ENCODE results near the gene RNASEH2C. TPM values are rescaled to one million over a fixed set of nuclear protein-coding genes. Genes with fewer than 3 reads are reported as not detected.

Gene RNASEH2C
- total and polyA plus RNA-seq, 2 experiments from 2014 or later, result 26.4 to 78.7 TPM

DNA sequence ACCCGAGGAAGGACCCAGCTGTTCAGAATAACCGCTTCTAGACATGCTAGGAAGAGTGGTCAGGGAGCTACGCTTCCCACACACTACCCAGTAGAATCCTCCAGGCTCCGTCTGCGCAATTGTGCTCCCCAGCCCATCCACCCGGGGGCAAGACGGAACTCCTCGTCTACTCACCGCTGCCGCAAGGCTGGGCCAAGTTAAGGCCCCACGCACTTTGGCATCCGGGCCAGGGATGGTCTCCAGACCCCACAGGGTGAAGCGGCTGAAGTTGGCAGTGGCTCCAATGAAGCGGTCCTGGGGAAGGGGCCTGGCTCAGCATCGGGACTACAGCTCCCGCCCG, 757 bp downstream of the RNASEH2C start:
- H3K4me3 ChIP-seq, result peak overlapping the region; percentile 46
- H2AFZ ChIP-seq, result peak overlapping the region; percentile 41
- no peaks in the 10 kb centered on the region for H3K9me3 ChIP-seq (ENCODE audit: low read depth)
- peak overlapping the region; percentile 64 for H3K27ac ChIP-seq
- no peaks in the 10 kb centered on the region for H3K9me2 ChIP-seq (replicated peaks; ENCODE audit: insufficient read depth)
- H3K4me2 ChIP-seq, result peak overlapping the region; percentile 94
- 11% methylated on average over 17 of the region's 17 CpGs for WGBS (ENCODE audit: low lambda C conversion rate, missing lambda C conversion rate)
- peaks cover 23% of the 10 kb centered on the region for H3K79me2 ChIP-seq
- H3K27me3 ChIP-seq, result no peaks in the 10 kb centered on the region
- TF ChIP-seq, protein P1, sequence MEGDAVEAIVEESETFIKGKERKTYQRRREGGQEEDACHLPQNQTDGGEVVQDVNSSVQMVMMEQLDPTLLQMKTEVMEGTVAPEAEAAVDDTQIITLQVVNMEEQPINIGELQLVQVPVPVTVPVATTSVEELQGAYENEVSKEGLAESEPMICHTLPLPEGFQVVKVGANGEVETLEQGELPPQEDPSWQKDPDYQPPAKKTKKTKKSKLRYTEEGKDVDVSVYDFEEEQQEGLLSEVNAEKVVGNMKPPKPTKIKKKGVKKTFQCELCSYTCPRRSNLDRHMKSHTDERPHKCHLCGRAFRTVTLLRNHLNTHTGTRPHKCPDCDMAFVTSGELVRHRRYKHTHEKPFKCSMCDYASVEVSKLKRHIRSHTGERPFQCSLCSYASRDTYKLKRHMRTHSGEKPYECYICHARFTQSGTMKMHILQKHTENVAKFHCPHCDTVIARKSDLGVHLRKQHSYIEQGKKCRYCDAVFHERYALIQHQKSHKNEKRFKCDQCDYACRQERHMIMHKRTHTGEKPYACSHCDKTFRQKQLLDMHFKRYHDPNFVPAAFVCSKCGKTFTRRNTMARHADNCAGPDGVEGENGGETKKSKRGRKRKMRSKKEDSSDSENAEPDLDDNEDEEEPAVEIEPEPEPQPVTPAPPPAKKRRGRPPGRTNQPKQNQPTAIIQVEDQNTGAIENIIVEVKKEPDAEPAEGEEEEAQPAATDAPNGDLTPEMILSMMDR (IDR thresholded peaks at IDR 0.05; ENCODE audit: poor library complexity), result no peak
- TF ChIP-seq EZH2 (IDR thresholded peaks at IDR 0.05; ENCODE audit: borderline replicate concordance), result no peak
- no peak for TF ChIP-seq EZH2phosphoT487 (IDR thresholded peaks at IDR 0.05; ENCODE audit: low read depth, severe bottlenecking, unreplicated experiment)
- H3K36me3 ChIP-seq (replicated peaks; ENCODE audit: insufficient read depth, low read depth), result no peaks in the 10 kb centered on the region
- H4K20me1 ChIP-seq (ENCODE audit: insufficient read depth, poor library complexity, severe bottlenecking), result peaks cover 13% of the 10 kb centered on the region
- peak; percentile 38 for DNase-seq (ENCODE audit: low spot score)
- H3K4me1 ChIP-seq (ENCODE audit: insufficient read depth), result peaks cover 11% of the 10 kb centered on the region

DNA sequence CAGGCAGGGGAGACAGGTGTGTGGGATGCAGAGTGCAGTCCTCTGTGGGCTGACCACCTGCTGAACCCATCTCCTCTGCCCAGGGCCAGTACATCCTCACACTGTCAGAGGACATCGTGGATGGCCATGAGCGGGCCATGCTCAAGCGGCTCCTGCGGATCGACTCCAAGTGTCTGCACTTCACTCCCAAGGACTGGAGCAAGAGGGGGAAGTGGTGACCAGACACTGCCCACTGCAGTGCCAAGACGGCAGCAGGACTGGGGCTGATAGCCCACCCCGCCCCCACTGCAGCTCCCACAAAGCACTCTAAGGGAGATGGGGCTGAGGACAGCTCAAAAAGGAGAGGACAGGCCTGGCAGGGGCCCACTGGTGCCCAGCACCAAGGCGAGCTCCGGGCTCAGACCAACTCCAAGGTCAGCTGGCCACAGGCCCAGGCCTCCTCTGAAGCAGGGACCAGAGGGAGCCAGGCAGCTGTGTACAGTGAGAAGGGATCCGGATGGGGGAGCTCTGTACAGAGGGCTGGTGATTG, 1.6 kb downstream of the RNASEH2C start:
- no peaks in the 10 kb centered on the region for H3K36me3 ChIP-seq (replicated peaks; ENCODE audit: insufficient read depth, low read depth)
- H3K4me3 ChIP-seq, result no peak overlapping the region
- no peak for TF ChIP-seq EZH2 (IDR thresholded peaks at IDR 0.05; ENCODE audit: borderline replicate concordance)
- TF ChIP-seq EZH2phosphoT487 (IDR thresholded peaks at IDR 0.05; ENCODE audit: low read depth, severe bottlenecking, unreplicated experiment), result no peak
- TF ChIP-seq, protein P1 (IDR thresholded peaks at IDR 0.05; ENCODE audit: poor library complexity), result no peak
- peaks cover 13% of the 10 kb centered on the region for H4K20me1 ChIP-seq (ENCODE audit: insufficient read depth, poor library complexity, severe bottlenecking)
- H3K4me1 ChIP-seq (ENCODE audit: insufficient read depth), result peaks cover 11% of the 10 kb centered on the region
- H3K9me3 ChIP-seq (ENCODE audit: low read depth), result no peaks in the 10 kb centered on the region
- no peaks in the 10 kb centered on the region for H3K9me2 ChIP-seq (replicated peaks; ENCODE audit: insufficient read depth)
- no peak overlapping the region for H3K27ac ChIP-seq
- H3K27me3 ChIP-seq, result no peaks in the 10 kb centered on the region
- H3K4me2 ChIP-seq, result peak overlapping the region; percentile 94
- peaks cover 30% of the 10 kb centered on the region for H3K79me2 ChIP-seq
- 90% methylated on average over 10 of the region's 10 CpGs for WGBS (ENCODE audit: low lambda C conversion rate, missing lambda C conversion rate)
- H2AFZ ChIP-seq, result no peak overlapping the region
- DNase-seq (ENCODE audit: low spot score), result peak; percentile 19

DNA sequence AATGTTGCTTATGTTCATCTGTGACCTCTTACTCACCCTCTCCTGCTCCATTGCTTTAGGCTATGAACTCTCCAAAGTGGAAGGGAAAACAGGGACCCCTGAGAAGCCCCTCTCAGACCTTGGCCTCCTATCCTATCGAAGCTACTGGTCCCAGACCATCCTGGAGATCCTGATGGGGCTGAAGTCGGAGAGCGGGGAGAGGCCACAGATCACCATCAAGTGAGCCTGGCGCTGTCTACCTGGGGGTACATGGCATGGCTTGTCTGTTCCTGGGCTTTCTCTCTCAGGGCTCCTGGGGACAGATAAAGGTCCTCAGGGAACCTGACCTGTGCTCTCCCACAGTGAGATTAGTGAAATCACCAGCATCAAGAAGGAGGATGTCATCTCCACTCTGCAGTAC, 2.1 kb downstream of the RNASEH2C start:
- H3K27ac ChIP-seq, result no peak overlapping the region
- H3K4me1 ChIP-seq (ENCODE audit: insufficient read depth), result peaks cover 11% of the 10 kb centered on the region
- peaks cover 35% of the 10 kb centered on the region for H3K79me2 ChIP-seq
- 97% methylated on average over 4 of the region's 4 CpGs for WGBS (ENCODE audit: low lambda C conversion rate, missing lambda C conversion rate)
- peak overlapping the region; percentile 94 for H3K4me2 ChIP-seq
- no peaks in the 10 kb centered on the region for H3K27me3 ChIP-seq
- H3K9me3 ChIP-seq (ENCODE audit: low read depth), result no peaks in the 10 kb centered on the region
- TF ChIP-seq EZH2 (IDR thresholded peaks at IDR 0.05; ENCODE audit: borderline replicate concordance) (no peak), EZH2phosphoT487 (IDR thresholded peaks at IDR 0.05; ENCODE audit: low read depth, severe bottlenecking, unreplicated experiment) (no peak)
- TF ChIP-seq, protein P1 (IDR thresholded peaks at IDR 0.05; ENCODE audit: poor library complexity), result no peak
- H3K36me3 ChIP-seq (replicated peaks; ENCODE audit: insufficient read depth, low read depth), result no peaks in the 10 kb centered on the region
- H4K20me1 ChIP-seq (ENCODE audit: insufficient read depth, poor library complexity, severe bottlenecking), result peaks cover 13% of the 10 kb centered on the region
- DNase-seq (ENCODE audit: low spot score), result no peak
- no peaks in the 10 kb centered on the region for H3K9me2 ChIP-seq (replicated peaks; ENCODE audit: insufficient read depth)
- no peak overlapping the region for H3K4me3 ChIP-seq
- no peak overlapping the region for H2AFZ ChIP-seq

All from hepatocyte (in vitro differentiated cells).